Sigmoid colon (tissue), 7 donors: ENCODE data around the gene OXA1L. TPM values are rescaled to one million over a fixed set of nuclear protein-coding genes. Genes with fewer than 3 reads are reported as not detected.

Source experiments
- DNase-seq: peaks from one replicate; pipeline ENCODE4 v3.0.0-alpha.2; 2019
- H3K27ac ChIP-seq, 4 donors: fragments of 200-600 bp; sonication (generic); one replicate each; pipeline ENCODE4 v1.5.1; 2016 to 2019; ENCODE audit warnings: mild to moderate bottlenecking in 1 of 4
- H3K27me3 ChIP-seq, 3 donors: fragments of 200-600 bp; sonication (generic); one replicate each; pipeline ENCODE4 v1.5.1; 2019; ENCODE audit warnings: mild to moderate bottlenecking in 1 of 3
- H3K36me3 ChIP-seq, 4 donors: fragments of 200-600 bp; sonication (generic); one replicate each; pipeline ENCODE4 v1.5.1; 2016 to 2019
- H3K4me1 ChIP-seq, 4 donors: fragments of 200-600 bp; sonication (generic); one replicate each; pipeline ENCODE4 v1.5.1; 2017 to 2019
- H3K4me3 ChIP-seq, 4 donors: fragments of 200-600 bp; sonication (generic); one replicate each; pipeline ENCODE4 v1.5.1; 2017 to 2019; ENCODE audit warnings: mild to moderate bottlenecking in 2 of 4, moderate library complexity in 1 of 4
- H3K9me3 ChIP-seq, 4 donors: fragments of 200-600 bp in 3 of 4; sonication (generic) in 3 of 4; one replicate each; pipeline versions ENCODE4 v1.5.1 to v1.6.1; 2013 to 2019
- CTCF ChIP-seq, 4 experiments: fragments of 450-650 bp in 3 of 4; fragments of 200-600 bp in 1 of 4; IDR thresholded peaks; one replicate each; pipeline ENCODE4 v1.5.1; 2016 to 2019; ENCODE audit warnings: antibody characterized with exemption in 4 of 4, mild to moderate bottlenecking in 3 of 4, moderate library complexity in 2 of 4
- EP300 ChIP-seq, 4 donors: sonication (generic); formaldehyde crosslinking; IDR thresholded peaks; one replicate each; pipeline ENCODE4 v1.6.1; 2017; ENCODE audit warnings: antibody characterized with exemption in 4 of 4
- POLR2A ChIP-seq, 2 donors: fragments of 450-650 bp; IDR thresholded peaks; one replicate each; pipeline ENCODE4 v1.6.1; 2016; ENCODE audit warnings: antibody characterized with exemption in 2 of 2, mild to moderate bottlenecking in 2 of 2, moderate library complexity in 2 of 2
- POLR2AphosphoS5 ChIP-seq, 4 donors: sonication (generic); formaldehyde crosslinking; IDR thresholded peaks; one replicate each; pipeline ENCODE4 v1.6.1; 2017; ENCODE audit warnings: antibody characterized with exemption in 4 of 4
- WGBS, 2 donors: extraction: QIAGEN DNeasy Blood & Tissue Kit; methylation state at CpG; one replicate each; pipeline ENCODE4 v1.1.7; 2013; 5-methylcytosine and 5-hydroxymethylcytosine counted together
- intact Hi-C: fragments of 100-400 bp; cut with DNase I; formaldehyde crosslinking; loops from one replicate; pipeline ENCODE4 v1.15.1; 2023
- polyA plus RNA-seq, 3 donors: library from polyadenylated mRNA; stranded (reverse); fragments of 200-250 nt; gene quantifications; one replicate each; pipeline ENCODE4 v1.2.3, GENCODE V29; 2013
- total RNA-seq, 4 donors: library from RNA; depleted of rRNA; stranded (reverse); fragments of >200 nt; gene quantifications; one replicate each; pipeline ENCODE4 v1.1.0, GENCODE V29; 2016
- donor health status: healthy with polysubstance abuse.
- donor health status: Bipolar disorder and iron deficiency.
- donor health status: healthy.

Gene OXA1L
- total and polyA plus RNA-seq, 7 donors = 85.1 to 113 (median 97.8) TPM

- no peak for DNase-seq
- Histone ChIP-seq H3K9me3 (no peaks in the 10 kb centered on the region), H3K27me3 (no peaks in the 10 kb centered on the region), H3K4me1 (no peaks in the 10 kb centered on the region), H3K36me3 (no peaks in the 10 kb centered on the region), H3K4me3 (no peak overlapping the region), H3K27ac (no peak overlapping the region)
- intact Hi-C loops = no loop called here
- TF ChIP-seq EP300 (IDR thresholded peaks at IDR 0.05) = no peak
- no peak for TF ChIP-seq POLR2A (IDR thresholded peaks at IDR 0.05)
- no peak for TF ChIP-seq CTCF (IDR thresholded peaks at IDR 0.05)
- no peak for TF ChIP-seq POLR2AphosphoS5 (IDR thresholded peaks at IDR 0.05)
- WGBS, 2 donors = 77 to 80% methylated on average over 13 of the region's 13 CpGs
Measured at GRCh38 chr14:22807432-22808087, 41.1 kb downstream of the OXA1L start.

- H3K27ac ChIP-seq = no peak overlapping the region
Measured at GRCh38 chr14:22808388-22809209, 42.1 kb downstream of the OXA1L start.

GRCh38 chr14:22811722-22812121 is 45.2 kb downstream of the OXA1L start:
- intact Hi-C loops = no loop called here
- H3K27ac ChIP-seq = no peak overlapping the region
- TF ChIP-seq CTCF (IDR thresholded peaks at IDR 0.05) (no peak), EP300 (IDR thresholded peaks at IDR 0.05) (no peak), POLR2AphosphoS5 (IDR thresholded peaks at IDR 0.05) (no peak), POLR2A (IDR thresholded peaks at IDR 0.05) (no peak)

More at GRCh38 chr14:22808388-22809209, 42.1 kb downstream of the OXA1L start:
- no peak for DNase-seq
- intact Hi-C loops = no loop called here
- no peak for TF ChIP-seq POLR2AphosphoS5 (IDR thresholded peaks at IDR 0.05)
- TF ChIP-seq CTCF (IDR thresholded peaks at IDR 0.05) = no peak
- no peak for TF ChIP-seq POLR2A (IDR thresholded peaks at IDR 0.05)
- TF ChIP-seq EP300 (IDR thresholded peaks at IDR 0.05) = no peak
- WGBS, 2 donors = 88 to 94% methylated on average over 5 of the region's 5 CpGs
- no peaks in the 10 kb centered on the region for H3K27me3 ChIP-seq
- no peak overlapping the region for H3K4me3 ChIP-seq
- no peaks in the 10 kb centered on the region for H3K4me1 ChIP-seq
- no peaks in the 10 kb centered on the region for H3K36me3 ChIP-seq
- H3K9me3 ChIP-seq = no peaks in the 10 kb centered on the region

GRCh38 chr14:22812744-22813143 is 46.3 kb downstream of the OXA1L start:
- no peaks in the 10 kb centered on the region for H3K36me3 ChIP-seq
- H3K4me3 ChIP-seq = no peak overlapping the region
- H3K9me3 ChIP-seq = no peaks in the 10 kb centered on the region
- WGBS, 2 donors = 91 to 92% methylated on average over 4 of the region's 4 CpGs
- H3K27ac ChIP-seq = no peak overlapping the region
- H3K4me1 ChIP-seq = no peaks in the 10 kb centered on the region
- H3K27me3 ChIP-seq = no peaks in the 10 kb centered on the region
- TF ChIP-seq POLR2A (IDR thresholded peaks at IDR 0.05) (no peak), CTCF (IDR thresholded peaks at IDR 0.05) (no peak), POLR2AphosphoS5 (IDR thresholded peaks at IDR 0.05) (no peak), EP300 (IDR thresholded peaks at IDR 0.05) (no peak)
- DNase-seq = no peak
- intact Hi-C loops = no loop called here

More at GRCh38 chr14:22811722-22812121, 45.2 kb downstream of the OXA1L start:
- Histone ChIP-seq H3K4me3 (no peak overlapping the region), H3K27me3 (no peaks in the 10 kb centered on the region), H3K4me1 (no peaks in the 10 kb centered on the region), H3K9me3 (no peaks in the 10 kb centered on the region), H3K36me3 (no peaks in the 10 kb centered on the region)
- DNase-seq = no peak
- WGBS, 2 donors = 38 to 59% methylated on average over 2 of the region's 2 CpGs
